Lung (tissue), 12 donors: ENCODE results near the gene KRTAP20-2. TPM values are rescaled to one million over a fixed set of nuclear protein-coding genes. Genes with fewer than 3 reads are reported as not detected.

Experiments
- ATAC-seq: fragments of 200-7000 bp; cut with Tn5 transposase; one replicate; pipeline ENCODE4 v1.9.1; 2020; ENCODE audit warnings: moderate number of reproducible peaks; ENCODE audit not compliant: insufficient read depth, low FRiP score
- DNase-seq, 3 donors: peaks; one replicate each; pipeline ENCODE4 v3.0.0-alpha.2; 2013 to 2017
- H3K27ac ChIP-seq, 2 donors: one replicate each; pipeline ENCODE4 v1.5.1; 2013; ENCODE audit warnings: mild to moderate bottlenecking in 2 of 2, moderate library complexity in 2 of 2, control low read depth in 1 of 2, inconsistent platforms in 1 of 2, low read depth in 1 of 2, low read length in 1 of 2
- H3K27me3 ChIP-seq, 3 donors: one replicate each; pipeline ENCODE4 v1.5.1; 2013; ENCODE audit warnings: low read length in 2 of 3; ENCODE audit not compliant: control insufficient read depth in 3 of 3, insufficient read depth in 3 of 3
- H3K36me3 ChIP-seq, 4 donors: one replicate each; pipeline ENCODE4 v1.5.1; 2013; ENCODE audit warnings: low read length in 4 of 4, mild to moderate bottlenecking in 1 of 4, moderate library complexity in 1 of 4; ENCODE audit not compliant: control insufficient read depth in 4 of 4, insufficient read depth in 4 of 4
- H3K4me1 ChIP-seq, 5 donors: one replicate each; pipeline ENCODE4 v1.5.1; 2013; ENCODE audit warnings: low read length in 5 of 5, mild to moderate bottlenecking in 2 of 5, moderate library complexity in 1 of 5; ENCODE audit not compliant: control insufficient read depth in 5 of 5, insufficient read depth in 5 of 5
- H3K4me3 ChIP-seq: one replicate; pipeline ENCODE4 v1.5.1; 2013; ENCODE audit warnings: mild to moderate bottlenecking, control low read depth, moderate library complexity
- H3K9ac ChIP-seq, 2 donors: one replicate each; pipeline ENCODE4 v1.5.1; 2013; ENCODE audit warnings: low read length in 2 of 2, control low read depth in 1 of 2; ENCODE audit not compliant: insufficient read depth in 1 of 2
- H3K9me3 ChIP-seq, 4 donors: one replicate each; pipeline ENCODE4 v1.5.1; 2013; ENCODE audit warnings: low read length in 3 of 4, mild to moderate bottlenecking in 1 of 4, moderate library complexity in 1 of 4; ENCODE audit not compliant: control insufficient read depth in 4 of 4, insufficient read depth in 3 of 4
- CTCF ChIP-seq: IDR thresholded peaks from 2 replicates; pipeline ENCODE4 v1.5.1; 2012; ENCODE audit warnings: mild to moderate bottlenecking; ENCODE audit errors: control extremely low read depth, extremely low read depth
- WGBS, 2 donors: extraction: QIAGEN DNeasy Blood & Tissue Kit; methylation state at CpG; one replicate each; pipeline ENCODE4 v1.1.7; 2013; 5-methylcytosine and 5-hydroxymethylcytosine counted together
- polyA plus RNA-seq, 2 donors: library from polyadenylated mRNA; stranded (reverse); fragments of 200-250 nt; gene quantifications; one replicate each; pipeline ENCODE4 v1.2.1, GENCODE V29; 2013
- total RNA-seq, 2 donors: library from RNA; depleted of rRNA in 1 of 2; stranded (reverse); fragments of >200 nt in 1 of 2; gene quantifications; one replicate each; pipeline ENCODE4 v1.2.1, GENCODE V29; 2014 to 2021
- donor health status: control.
- donor health status: control.
- donor health status: Bipolar disorder and iron deficiency.
- donor health status: healthy.
- donor health status: DM: yes; HTN: yes; CAD: no.

Gene KRTAP20-2
- total and polyA plus RNA-seq, 4 donors = not detected

- Histone ChIP-seq H3K36me3 (no peaks in the 10 kb centered on the region), H3K4me1 (no peaks in the 10 kb centered on the region), H3K27me3 (no peaks in the 10 kb centered on the region), H3K9ac (no peak overlapping the region), H3K27ac (no peak overlapping the region), H3K9me3 (no peaks in the 10 kb centered on the region), H3K4me3 (no peak overlapping the region)
- no peak for TF ChIP-seq CTCF
- DNase-seq (no peak), ATAC-seq (no peak)
- 64 to 79% methylated on average over 3 of the region's 3 CpGs for WGBS, 2 donors
Observed at GRCh38 chr21:30638686-30639085, 3.7 kb downstream of the KRTAP20-2 start.

DNA sequence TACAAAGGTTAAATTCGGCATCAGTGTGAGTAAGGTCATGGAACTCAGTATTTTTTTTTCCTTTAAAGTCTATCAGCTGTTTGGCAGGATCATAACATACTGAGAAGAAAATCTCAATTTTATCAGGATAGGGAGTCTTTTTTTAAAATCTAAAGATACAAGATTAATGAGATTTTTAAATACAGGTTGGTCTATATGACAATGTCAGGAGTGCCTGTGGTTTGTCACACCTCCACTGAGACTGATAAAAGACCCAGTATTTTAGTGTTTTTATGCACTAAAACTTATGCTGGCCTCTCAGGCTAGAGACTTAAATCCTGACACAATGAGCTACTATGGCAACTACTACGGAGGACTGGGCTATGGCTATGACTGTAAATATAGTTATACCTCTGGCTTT lies 7.6 kb downstream of the KRTAP20-2 start, which contains the start of gene KRTAP20-3:
Gene KRTAP20-3 (plus strand): TSS at position 301 of the 400 bp plus-strand sequence.
- no peak within 1 kb of the TSS for H3K4me3 ChIP-seq
- no peak within 1 kb of the TSS for H3K9ac ChIP-seq
- H3K4me1 ChIP-seq = no peaks in the 10 kb centered on the region
- H3K27ac ChIP-seq = no peak within 1 kb of the TSS
- ATAC-seq (no peak), DNase-seq (no peak)
- no peak for TF ChIP-seq CTCF
- no peaks in the 10 kb centered on the region for H3K36me3 ChIP-seq
- 86 to 97% methylated on average over 2 of the region's 2 CpGs for WGBS, 2 donors
- no peaks in the 10 kb centered on the region for H3K9me3 ChIP-seq
- H3K27me3 ChIP-seq = no peaks in the 10 kb centered on the region

DNA sequence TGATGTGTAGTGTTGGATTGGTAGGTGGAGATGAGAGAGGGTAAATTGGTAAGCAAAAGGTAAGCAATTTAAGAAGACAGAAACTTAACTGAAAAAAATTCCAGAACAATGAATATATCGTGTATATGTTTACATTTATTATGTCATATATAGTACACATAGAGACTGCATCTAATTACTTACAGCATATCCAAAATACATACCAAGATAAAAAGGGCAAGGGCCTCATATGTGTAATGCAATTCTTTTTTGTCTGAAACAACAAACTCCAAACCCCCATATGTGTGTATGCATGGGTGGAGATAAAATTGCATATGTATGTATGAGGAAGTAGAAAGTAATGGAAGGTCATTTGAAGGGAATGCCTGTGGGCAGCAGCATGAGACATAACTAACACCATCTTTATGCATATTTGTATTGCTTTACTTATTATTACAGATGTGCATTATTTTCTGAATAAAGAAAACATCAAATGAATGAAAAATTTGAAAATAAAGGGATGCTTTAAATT lies 12.0 kb downstream of the KRTAP20-2 start:
- Histone ChIP-seq H3K4me1 (no peaks in the 10 kb centered on the region), H3K27me3 (no peaks in the 10 kb centered on the region), H3K27ac (no peak overlapping the region), H3K4me3 (no peak overlapping the region), H3K9ac (no peak overlapping the region), H3K9me3 (no peaks in the 10 kb centered on the region), H3K36me3 (no peaks in the 10 kb centered on the region)
- 65 to 79% methylated on average over 1 of the region's 1 CpG for WGBS, 2 donors
- TF ChIP-seq CTCF = no peak
- ATAC-seq = no peak
- DNase-seq = no peak

- TF ChIP-seq CTCF = no peak
- DNase-seq (no peak), ATAC-seq (no peak)
- Histone ChIP-seq H3K4me3 (no peak overlapping the region), H3K9ac (no peak overlapping the region), H3K9me3 (no peaks in the 10 kb centered on the region), H3K27ac (no peak overlapping the region), H3K27me3 (no peaks in the 10 kb centered on the region), H3K36me3 (no peaks in the 10 kb centered on the region), H3K4me1 (no peaks in the 10 kb centered on the region)
Observed at GRCh38 chr21:30652891-30653290, 17.9 kb downstream of the KRTAP20-2 start.
